ENCODE results near the gene LIPM.

- TF ChIP-seq CTCF (conservative IDR thresholded peaks at IDR 0.05; ENCODE audit: low read depth, low read length) = no peak
- no peak for TF ChIP-seq EZH2 (IDR thresholded peaks at IDR 0.05; ENCODE audit: low read length, unreplicated experiment)
Observed at GRCh38 chr10:88754287-88754686, 48.2 kb upstream of the LIPM start.

All from PC-3 (cell line).